ENCODE results near the gene ESM1. TPM values are rescaled to one million over a fixed set of nuclear protein-coding genes. Genes with fewer than 3 reads are reported as not detected.

Gene ESM1
- total RNA-seq, 4 donors from 2014 or later: 0.33 TPM; not detected in 3

- intact Hi-C loops (cut with DNase I): no loop called here
- Histone ChIP-seq H3K36me3 (no peaks in the 10 kb centered on the region), H3K4me1 (no peaks in the 10 kb centered on the region), H3K9me3 (no peaks in the 10 kb centered on the region), H3K27me3 (no peaks in the 10 kb centered on the region), H3K4me3 (no peak overlapping the region), H3K27ac (replicated peaks in 1 of 4) (no peak overlapping the region)
- no peak for TF ChIP-seq POLR2A (IDR thresholded peaks at IDR 0.05; ENCODE audit: low read depth)
- no peak for TF ChIP-seq POLR2AphosphoS5 (IDR thresholded peaks at IDR 0.05)
- TF ChIP-seq CTCF (IDR thresholded peaks at IDR 0.05): no peak
- TF ChIP-seq EP300 (IDR thresholded peaks at IDR 0.05): no peak
- WGBS: 85% methylated on average over 2 of the region's 2 CpGs
- no peak for DNase-seq (ENCODE audit: extremely low spot score)
Measured at GRCh38 chr5:54994628-54995027, 9.2 kb upstream of the ESM1 start.

DNA sequence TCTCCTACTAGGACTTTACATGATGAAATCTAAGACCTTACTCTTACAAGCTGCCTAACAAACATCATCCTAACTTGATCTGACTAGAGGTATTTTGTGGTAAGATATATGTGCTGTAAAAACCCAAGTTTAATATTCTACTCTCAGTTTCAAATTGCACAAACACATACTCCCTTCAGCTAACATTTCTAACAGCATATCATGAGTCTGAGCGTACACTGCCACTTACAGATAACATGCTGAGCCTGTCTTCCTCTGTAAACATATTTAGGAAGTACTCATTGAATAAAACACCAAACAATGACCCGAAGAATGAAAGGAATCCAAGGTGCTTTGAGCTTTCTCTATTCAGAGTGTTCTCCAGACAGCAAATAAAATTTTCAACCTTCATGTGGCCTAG is 7.9 kb upstream of the ESM1 start:
- Histone ChIP-seq H3K4me1 (no peaks in the 10 kb centered on the region), H3K36me3 (no peaks in the 10 kb centered on the region), H3K9me3 (no peaks in the 10 kb centered on the region), H3K27ac (replicated peaks in 1 of 4) (no peak overlapping the region), H3K27me3 (no peaks in the 10 kb centered on the region), H3K4me3 (no peak overlapping the region)
- intact Hi-C loops (cut with DNase I): no loop called here
- no peak for DNase-seq (ENCODE audit: extremely low spot score)
- 34% methylated on average over 2 of the region's 2 CpGs for WGBS
- TF ChIP-seq EP300 (IDR thresholded peaks at IDR 0.05) (no peak), POLR2A (IDR thresholded peaks at IDR 0.05; ENCODE audit: low read depth) (no peak), CTCF (IDR thresholded peaks at IDR 0.05) (no peak), POLR2AphosphoS5 (IDR thresholded peaks at IDR 0.05) (no peak)

DNA sequence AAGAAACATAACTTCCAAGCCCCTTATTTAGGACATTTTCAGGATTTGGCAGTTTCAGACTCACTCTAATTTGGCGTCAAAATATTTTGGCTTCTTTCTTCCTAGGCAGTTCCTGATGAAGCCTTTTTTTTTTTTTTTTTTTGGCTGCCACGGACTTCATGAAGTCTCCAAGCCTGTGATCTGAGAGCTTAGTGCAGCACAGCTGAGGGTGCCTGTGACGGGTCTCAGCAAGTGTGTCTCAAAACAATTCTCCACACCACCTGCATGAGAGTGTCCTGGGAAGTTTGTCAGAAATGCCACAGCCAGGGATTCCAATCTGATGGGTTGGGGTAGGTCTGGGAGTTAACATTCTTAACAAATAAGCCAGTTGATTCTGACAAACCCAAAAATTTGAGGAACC is 6.0 kb upstream of the ESM1 start:
- no peak overlapping the region for H3K4me3 ChIP-seq
- intact Hi-C loops (cut with DNase I): no loop called here
- H3K4me1 ChIP-seq: no peaks in the 10 kb centered on the region
- no peaks in the 10 kb centered on the region for H3K9me3 ChIP-seq
- 27% methylated on average over 3 of the region's 3 CpGs for WGBS
- DNase-seq (ENCODE audit: extremely low spot score): no peak
- no peak for TF ChIP-seq POLR2A (IDR thresholded peaks at IDR 0.05; ENCODE audit: low read depth)
- no peak for TF ChIP-seq CTCF (IDR thresholded peaks at IDR 0.05)
- no peak for TF ChIP-seq EP300 (IDR thresholded peaks at IDR 0.05)
- TF ChIP-seq POLR2AphosphoS5 (IDR thresholded peaks at IDR 0.05): no peak
- H3K36me3 ChIP-seq: no peaks in the 10 kb centered on the region
- H3K27ac ChIP-seq (replicated peaks in 1 of 4): no peak overlapping the region
- peaks cover 0 to under 1% (median 0%) of the 10 kb centered on the region in 4 donors for H3K27me3 ChIP-seq

DNA sequence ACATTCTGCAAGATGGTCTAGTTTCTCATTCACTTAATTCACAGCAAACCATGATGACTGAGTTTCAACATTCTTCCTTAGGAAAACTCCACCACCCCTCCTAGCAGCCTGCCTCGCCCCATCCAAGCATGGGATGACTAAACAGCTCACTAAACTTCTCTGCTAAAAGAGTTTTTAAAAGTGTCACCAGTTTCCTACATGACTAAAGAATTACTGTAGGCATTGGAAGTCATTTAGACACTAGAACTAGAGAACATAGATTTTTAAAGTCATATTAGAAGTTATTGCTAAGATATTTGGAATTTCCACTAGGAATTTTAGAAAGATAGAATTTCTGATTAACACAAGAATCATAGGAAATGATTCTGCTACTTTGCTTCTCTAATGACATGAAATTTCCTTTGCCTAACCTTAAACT is 5.5 kb upstream of the ESM1 start:
- no peaks in the 10 kb centered on the region for H3K9me3 ChIP-seq
- H3K36me3 ChIP-seq: no peaks in the 10 kb centered on the region
- H3K27ac ChIP-seq (replicated peaks in 1 of 4): no peak overlapping the region
- H3K4me1 ChIP-seq: no peaks in the 10 kb centered on the region
- intact Hi-C loops (cut with DNase I): no loop called here
- 83% methylated on average over 1 of the region's 1 CpG for WGBS
- DNase-seq (ENCODE audit: extremely low spot score): no peak
- TF ChIP-seq CTCF (IDR thresholded peaks at IDR 0.05) (no peak), POLR2AphosphoS5 (IDR thresholded peaks at IDR 0.05) (no peak), POLR2A (IDR thresholded peaks at IDR 0.05; ENCODE audit: low read depth) (no peak), EP300 (IDR thresholded peaks at IDR 0.05) (no peak)
- no peak overlapping the region for H3K4me3 ChIP-seq
- peaks cover 0 to 3% (median 0%) of the 10 kb centered on the region in 4 donors for H3K27me3 ChIP-seq

DNA sequence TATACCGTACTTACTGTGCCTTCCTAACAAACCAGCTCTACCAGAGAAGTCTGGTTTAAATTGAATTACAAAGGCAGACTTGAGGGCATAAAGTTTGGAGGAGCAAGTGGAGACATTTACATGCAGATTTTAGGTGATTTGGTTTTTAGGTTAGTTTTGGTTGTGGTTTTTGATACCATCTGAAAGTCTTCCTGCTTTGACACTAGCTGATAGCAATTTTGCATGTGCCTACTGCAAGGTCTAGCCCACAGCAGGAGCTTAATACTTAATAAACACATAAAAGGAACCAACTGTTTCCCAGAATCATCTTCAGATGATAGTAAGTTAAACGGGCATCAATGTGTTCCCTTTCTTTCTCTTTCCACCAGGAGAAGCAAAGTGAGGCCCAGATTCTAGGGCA is 3.4 kb upstream of the ESM1 start:
- WGBS: 71% methylated on average over 2 of the region's 2 CpGs
- TF ChIP-seq POLR2A (IDR thresholded peaks at IDR 0.05; ENCODE audit: low read depth) (no peak), EP300 (IDR thresholded peaks at IDR 0.05) (no peak), POLR2AphosphoS5 (IDR thresholded peaks at IDR 0.05) (no peak), CTCF (IDR thresholded peaks at IDR 0.05) (no peak)
- no peaks in the 10 kb centered on the region for H3K36me3 ChIP-seq
- no peak for DNase-seq (ENCODE audit: extremely low spot score)
- no peaks in the 10 kb centered on the region for H3K4me1 ChIP-seq
- H3K27me3 ChIP-seq: peaks cover 0 to 17% (median 0%) of the 10 kb centered on the region in 4 donors
- no peak overlapping the region for H3K27ac ChIP-seq (replicated peaks in 1 of 4)
- no peaks in the 10 kb centered on the region for H3K9me3 ChIP-seq
- intact Hi-C loops (cut with DNase I): no loop called here
- H3K4me3 ChIP-seq: no peak overlapping the region

Data from esophagus muscularis mucosa (tissue), 4 donors.